GM18499 (cell line): ENCODE results near the gene MARCKSL1.

Experiments
- ATAC-seq: cut with Tn5 transposase; IDR thresholded peaks from one replicate; pipeline ENCODE4 v1.9.1; 2021; ENCODE audit warnings: moderate number of reproducible peaks; ENCODE audit not compliant: insufficient read depth, unreplicated experiment

MARCKSL1 gene

GRCh38 chr1:32353431-32353830, 17.4 kb upstream of the MARCKSL1 start:
- ATAC-seq: no peak

- ATAC-seq: no peak
Observed at GRCh38 chr1:32352831-32353383, 16.9 kb upstream of the MARCKSL1 start.

- no peak for ATAC-seq
Observed at GRCh38 chr1:32352239-32352745, 16.3 kb upstream of the MARCKSL1 start.

- ATAC-seq: no peak
Observed at GRCh38 chr1:32351399-32352238, 15.6 kb upstream of the MARCKSL1 start.

- ATAC-seq: no peak
Observed at GRCh38 chr1:32350785-32351398, 14.9 kb upstream of the MARCKSL1 start.

GRCh38 chr1:32349211-32349708, 13.2 kb upstream of the MARCKSL1 start:
- ATAC-seq: no peak

- ATAC-seq: no peak
Observed at GRCh38 chr1:32346532-32347157, 10.6 kb upstream of the MARCKSL1 start.

- ATAC-seq: no peak
Observed at GRCh38 chr1:32345289-32345827, 9.3 kb upstream of the MARCKSL1 start.

GRCh38 chr1:32342704-32343103, 6.7 kb upstream of the MARCKSL1 start:
- ATAC-seq: no peak

- ATAC-seq: no peak
Observed at GRCh38 chr1:32341971-32342370, 5.9 kb upstream of the MARCKSL1 start.

GRCh38 chr1:32341186-32341757, 5.2 kb upstream of the MARCKSL1 start:
- ATAC-seq: no peak

- ATAC-seq: no peak
Observed at GRCh38 chr1:32339363-32339978, 3.4 kb upstream of the MARCKSL1 start.

GRCh38 chr1:32338637-32339145, 2.7 kb upstream of the MARCKSL1 start:
- ATAC-seq: no peak

- ATAC-seq: no peak
Observed at GRCh38 chr1:32337855-32338636, 2.0 kb upstream of the MARCKSL1 start.

GRCh38 chr1:32336963-32337675, 1.1 kb upstream of the MARCKSL1 start:
- no peak for ATAC-seq

- no peak for ATAC-seq
Observed at GRCh38 chr1:32336591-32336932, 529 bp upstream of the MARCKSL1 start.

GRCh38 chr1:32335535-32335789, 571 bp downstream of the MARCKSL1 start:
- ATAC-seq: no peak

GRCh38 chr1:32334864-32335534, 1.0 kb downstream of the MARCKSL1 start:
- ATAC-seq: no peak
